ENCODE measurements around the gene AVEN. TPM values are rescaled to one million over a fixed set of nuclear protein-coding genes. Genes with fewer than 3 reads are reported as not detected.

AVEN gene
- total RNA-seq, 2 donors from 2014 or later, result 18.9 to 20.7 TPM

GRCh38 chr15:33831646-33832045, 207.4 kb downstream of the AVEN start:
- Histone ChIP-seq H3K36me3 (ENCODE audit: control insufficient read depth, insufficient read depth, low read length) (no peaks in the 10 kb centered on the region), H3K4me3 (ENCODE audit: low read length) (no peak overlapping the region), H3K27me3 (ENCODE audit: control insufficient read depth, insufficient read depth, low read length, poor library complexity, severe bottlenecking) (no peaks in the 10 kb centered on the region), H3K27ac (ENCODE audit: low read depth, low read length) (no peak overlapping the region), H3K9me3 (ENCODE audit: control insufficient read depth, low read length) (no peaks in the 10 kb centered on the region), H3K4me1 (ENCODE audit: control insufficient read depth, insufficient read depth, low read length) (peaks cover 8% of the 10 kb centered on the region), H3K9ac (ENCODE audit: extremely low read depth, low read length, poor library complexity, severe bottlenecking) (no peak overlapping the region)
- no peaks in the 10 kb centered on the region for H3K27me3 Mint-ChIP-seq (ENCODE audit: insufficient read depth)
- H3K36me3 Mint-ChIP-seq (ENCODE audit: low read depth), result no peaks in the 10 kb centered on the region
- H3K4me3 Mint-ChIP-seq, result no peak overlapping the region
- DNase-seq, result no peak
- WGBS, 2 experiments (ENCODE audit: insufficient coverage in 1 of 2, insufficient read length in 1 of 2), result 88 to 90% methylated on average over 7 of the region's 7 CpGs
- peaks cover 22% of the 10 kb centered on the region for H3K4me1 Mint-ChIP-seq
- H3K9me3 Mint-ChIP-seq, result no peaks in the 10 kb centered on the region
- no peak for TF ChIP-seq CTCF (conservative IDR thresholded peaks at IDR 0.05)
- H3K27ac Mint-ChIP-seq, result no peak overlapping the region

GRCh38 chr15:33830351-33830750, 208.7 kb downstream of the AVEN start:
- DNase-seq, result no peak
- H3K27me3 Mint-ChIP-seq (ENCODE audit: insufficient read depth), result no peaks in the 10 kb centered on the region
- H3K36me3 ChIP-seq (ENCODE audit: control insufficient read depth, insufficient read depth, low read length), result no peaks in the 10 kb centered on the region
- H3K27ac ChIP-seq (ENCODE audit: low read depth, low read length), result no peak overlapping the region
- H3K4me3 Mint-ChIP-seq, result no peak overlapping the region
- H3K4me1 Mint-ChIP-seq, result peaks cover 20% of the 10 kb centered on the region
- peaks cover 8% of the 10 kb centered on the region for H3K4me1 ChIP-seq (ENCODE audit: control insufficient read depth, insufficient read depth, low read length)
- no peaks in the 10 kb centered on the region for H3K9me3 ChIP-seq (ENCODE audit: control insufficient read depth, low read length)
- TF ChIP-seq CTCF (conservative IDR thresholded peaks at IDR 0.05), result no peak
- no peak overlapping the region for H3K9ac ChIP-seq (ENCODE audit: extremely low read depth, low read length, poor library complexity, severe bottlenecking)
- no peaks in the 10 kb centered on the region for H3K9me3 Mint-ChIP-seq
- H3K4me3 ChIP-seq (ENCODE audit: low read length), result no peak overlapping the region
- no peaks in the 10 kb centered on the region for H3K36me3 Mint-ChIP-seq (ENCODE audit: low read depth)
- WGBS, 2 experiments (ENCODE audit: insufficient coverage in 1 of 2, insufficient read length in 1 of 2), result 100% methylated on average over 3 of the region's 4 CpGs; no CpG with 5 or more reads in 1 of the 2 experiments
- no peaks in the 10 kb centered on the region for H3K27me3 ChIP-seq (ENCODE audit: control insufficient read depth, insufficient read depth, low read length, poor library complexity, severe bottlenecking)
- H3K27ac Mint-ChIP-seq, result no peak overlapping the region

- Mint-ChIP-seq H3K27me3 (ENCODE audit: insufficient read depth) (no peaks in the 10 kb centered on the region), H3K4me1 (peaks cover 6% of the 10 kb centered on the region), H3K9me3 (no peaks in the 10 kb centered on the region), H3K27ac (no peak overlapping the region), H3K4me3 (no peak overlapping the region), H3K36me3 (ENCODE audit: low read depth) (no peaks in the 10 kb centered on the region)
- Histone ChIP-seq H3K36me3 (ENCODE audit: control insufficient read depth, insufficient read depth, low read length) (no peaks in the 10 kb centered on the region), H3K9ac (ENCODE audit: extremely low read depth, low read length, poor library complexity, severe bottlenecking) (no peak overlapping the region), H3K9me3 (ENCODE audit: control insufficient read depth, low read length) (no peaks in the 10 kb centered on the region), H3K27ac (ENCODE audit: low read depth, low read length) (no peak overlapping the region), H3K27me3 (ENCODE audit: control insufficient read depth, insufficient read depth, low read length, poor library complexity, severe bottlenecking) (no peaks in the 10 kb centered on the region), H3K4me1 (ENCODE audit: control insufficient read depth, insufficient read depth, low read length) (no peaks in the 10 kb centered on the region), H3K4me3 (ENCODE audit: low read length) (no peak overlapping the region)
- no peak for DNase-seq
- 90 to 94% methylated on average over 1 to 4 of the region's 4 CpGs for WGBS, 2 experiments (ENCODE audit: insufficient coverage in 1 of 2, insufficient read length in 1 of 2)
- TF ChIP-seq CTCF (conservative IDR thresholded peaks at IDR 0.05), result no peak
Observed at GRCh38 chr15:33826201-33826600, 212.8 kb downstream of the AVEN start.

Measured in endodermal cell (in vitro differentiated cells).